ENCODE data around the gene ATP1A1. TPM values are rescaled to one million over a fixed set of nuclear protein-coding genes. Genes with fewer than 3 reads are reported as not detected.
A peak's percentile ranks its signal among the peaks of the same experiment; 100 is the strongest.

Gene ATP1A1
- total and polyA plus RNA-seq, 2 experiments from 2014 or later = 117 to 202 TPM

DNA sequence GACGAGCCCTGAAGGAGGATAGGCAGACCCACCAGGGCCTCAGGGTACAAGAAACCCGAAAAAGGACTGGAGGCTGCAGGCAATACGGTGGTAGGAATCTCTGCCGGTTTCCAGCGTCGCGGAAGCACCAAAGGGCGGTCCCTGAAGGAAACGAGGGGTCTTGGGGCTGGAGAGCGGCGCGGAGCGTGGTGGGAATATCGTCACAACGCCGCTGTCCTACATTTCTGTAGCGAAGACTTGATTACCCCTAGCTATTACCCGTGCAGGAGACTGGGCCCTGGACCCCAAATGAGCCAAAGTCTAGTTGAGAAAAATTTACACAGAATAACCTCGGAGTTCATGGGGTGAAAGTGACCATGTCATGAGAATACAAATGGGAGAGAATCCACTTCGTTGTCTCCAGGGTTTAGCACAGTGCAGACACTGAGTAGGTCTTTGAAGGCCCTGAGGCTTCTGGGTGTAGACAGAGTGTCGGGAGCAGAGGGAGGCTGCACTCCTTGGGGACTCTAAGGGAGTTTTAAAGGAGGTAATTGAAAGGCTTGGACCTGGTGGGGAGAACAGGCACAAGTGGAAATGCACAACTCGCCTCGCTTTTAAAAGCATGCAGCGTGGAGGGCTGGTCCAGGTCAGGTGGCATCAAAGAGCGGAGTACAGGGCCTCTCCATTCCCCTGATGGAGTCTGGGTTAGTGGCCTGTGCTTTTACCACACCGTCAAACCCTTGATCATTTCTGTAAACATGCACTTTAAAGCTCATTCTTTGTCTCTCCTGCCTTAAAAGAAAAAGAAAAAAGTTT lies 1.5 kb downstream of the ATP1A1 start:
- DNase-seq (ENCODE audit: low spot score) = peak; percentile 46
- Histone ChIP-seq H3K27me3 (ENCODE audit: insufficient read depth) (peaks cover 19% of the 10 kb centered on the region), H3K4me2 (peak overlapping the region; percentile 98), H2AFZ (no peak overlapping the region), H3F3A (replicated peaks; ENCODE audit: low read depth) (no peaks in the 10 kb centered on the region), H3K4me1 (ENCODE audit: insufficient read depth) (peaks cover 57% of the 10 kb centered on the region), H3K4me3 (peak overlapping the region; percentile 92), H3K36me3 (ENCODE audit: insufficient read depth) (no peaks in the 10 kb centered on the region), H3K27ac (ENCODE audit: low read depth) (peak overlapping the region; percentile 86; the same call in 1 of the 2 replicates), H3K79me2 (replicated peaks; ENCODE audit: insufficient read depth) (peaks cover 58% of the 10 kb centered on the region), H4K20me1 (replicated peaks; ENCODE audit: insufficient read depth) (peaks cover 48% of the 10 kb centered on the region), H3K9me2 (ENCODE audit: insufficient read depth) (no peaks in the 10 kb centered on the region)
- Mint-ChIP-seq H3K27me3 (ENCODE audit: insufficient read depth, low read depth, poor library complexity) (peaks cover 14% of the 10 kb centered on the region), H3K9me3 (no peaks in the 10 kb centered on the region), H3K4me3 (peak overlapping the region; percentile 96), H3K4me1 (peaks cover 57% of the 10 kb centered on the region), H3K27ac (peak overlapping the region; percentile 90), H3K36me3 (ENCODE audit: low read depth) (no peaks in the 10 kb centered on the region; the same call in 2 of the 3 replicates)
- TF ChIP-seq EZH2phosphoT487 (IDR thresholded peaks at IDR 0.05; ENCODE audit: unreplicated experiment) (no peak), JUNB (IDR thresholded peaks at IDR 0.05; ENCODE audit: unreplicated experiment) (no peak), POLR2AphosphoS5 (IDR thresholded peaks at IDR 0.05; ENCODE audit: low read depth) (no peak), ZNF331 (CRISPR knock-in tag; IDR thresholded peaks at IDR 0.05; ENCODE audit: low read depth) (no peak), NANOG (IDR thresholded peaks at IDR 0.05; ENCODE audit: borderline replicate concordance) (no peak), STAT1 (IDR thresholded peaks at IDR 0.05; ENCODE audit: unreplicated experiment) (no peak), ZNF114 (CRISPR knock-in tag; IDR thresholded peaks at IDR 0.05) (no peak)
- TF ChIP-seq, protein P1, sequence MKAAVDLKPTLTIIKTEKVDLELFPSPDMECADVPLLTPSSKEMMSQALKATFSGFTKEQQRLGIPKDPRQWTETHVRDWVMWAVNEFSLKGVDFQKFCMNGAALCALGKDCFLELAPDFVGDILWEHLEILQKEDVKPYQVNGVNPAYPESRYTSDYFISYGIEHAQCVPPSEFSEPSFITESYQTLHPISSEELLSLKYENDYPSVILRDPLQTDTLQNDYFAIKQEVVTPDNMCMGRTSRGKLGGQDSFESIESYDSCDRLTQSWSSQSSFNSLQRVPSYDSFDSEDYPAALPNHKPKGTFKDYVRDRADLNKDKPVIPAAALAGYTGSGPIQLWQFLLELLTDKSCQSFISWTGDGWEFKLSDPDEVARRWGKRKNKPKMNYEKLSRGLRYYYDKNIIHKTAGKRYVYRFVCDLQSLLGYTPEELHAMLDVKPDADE (IDR thresholded peaks at IDR 0.05) = no peak
- TF ChIP-seq, protein P2, sequence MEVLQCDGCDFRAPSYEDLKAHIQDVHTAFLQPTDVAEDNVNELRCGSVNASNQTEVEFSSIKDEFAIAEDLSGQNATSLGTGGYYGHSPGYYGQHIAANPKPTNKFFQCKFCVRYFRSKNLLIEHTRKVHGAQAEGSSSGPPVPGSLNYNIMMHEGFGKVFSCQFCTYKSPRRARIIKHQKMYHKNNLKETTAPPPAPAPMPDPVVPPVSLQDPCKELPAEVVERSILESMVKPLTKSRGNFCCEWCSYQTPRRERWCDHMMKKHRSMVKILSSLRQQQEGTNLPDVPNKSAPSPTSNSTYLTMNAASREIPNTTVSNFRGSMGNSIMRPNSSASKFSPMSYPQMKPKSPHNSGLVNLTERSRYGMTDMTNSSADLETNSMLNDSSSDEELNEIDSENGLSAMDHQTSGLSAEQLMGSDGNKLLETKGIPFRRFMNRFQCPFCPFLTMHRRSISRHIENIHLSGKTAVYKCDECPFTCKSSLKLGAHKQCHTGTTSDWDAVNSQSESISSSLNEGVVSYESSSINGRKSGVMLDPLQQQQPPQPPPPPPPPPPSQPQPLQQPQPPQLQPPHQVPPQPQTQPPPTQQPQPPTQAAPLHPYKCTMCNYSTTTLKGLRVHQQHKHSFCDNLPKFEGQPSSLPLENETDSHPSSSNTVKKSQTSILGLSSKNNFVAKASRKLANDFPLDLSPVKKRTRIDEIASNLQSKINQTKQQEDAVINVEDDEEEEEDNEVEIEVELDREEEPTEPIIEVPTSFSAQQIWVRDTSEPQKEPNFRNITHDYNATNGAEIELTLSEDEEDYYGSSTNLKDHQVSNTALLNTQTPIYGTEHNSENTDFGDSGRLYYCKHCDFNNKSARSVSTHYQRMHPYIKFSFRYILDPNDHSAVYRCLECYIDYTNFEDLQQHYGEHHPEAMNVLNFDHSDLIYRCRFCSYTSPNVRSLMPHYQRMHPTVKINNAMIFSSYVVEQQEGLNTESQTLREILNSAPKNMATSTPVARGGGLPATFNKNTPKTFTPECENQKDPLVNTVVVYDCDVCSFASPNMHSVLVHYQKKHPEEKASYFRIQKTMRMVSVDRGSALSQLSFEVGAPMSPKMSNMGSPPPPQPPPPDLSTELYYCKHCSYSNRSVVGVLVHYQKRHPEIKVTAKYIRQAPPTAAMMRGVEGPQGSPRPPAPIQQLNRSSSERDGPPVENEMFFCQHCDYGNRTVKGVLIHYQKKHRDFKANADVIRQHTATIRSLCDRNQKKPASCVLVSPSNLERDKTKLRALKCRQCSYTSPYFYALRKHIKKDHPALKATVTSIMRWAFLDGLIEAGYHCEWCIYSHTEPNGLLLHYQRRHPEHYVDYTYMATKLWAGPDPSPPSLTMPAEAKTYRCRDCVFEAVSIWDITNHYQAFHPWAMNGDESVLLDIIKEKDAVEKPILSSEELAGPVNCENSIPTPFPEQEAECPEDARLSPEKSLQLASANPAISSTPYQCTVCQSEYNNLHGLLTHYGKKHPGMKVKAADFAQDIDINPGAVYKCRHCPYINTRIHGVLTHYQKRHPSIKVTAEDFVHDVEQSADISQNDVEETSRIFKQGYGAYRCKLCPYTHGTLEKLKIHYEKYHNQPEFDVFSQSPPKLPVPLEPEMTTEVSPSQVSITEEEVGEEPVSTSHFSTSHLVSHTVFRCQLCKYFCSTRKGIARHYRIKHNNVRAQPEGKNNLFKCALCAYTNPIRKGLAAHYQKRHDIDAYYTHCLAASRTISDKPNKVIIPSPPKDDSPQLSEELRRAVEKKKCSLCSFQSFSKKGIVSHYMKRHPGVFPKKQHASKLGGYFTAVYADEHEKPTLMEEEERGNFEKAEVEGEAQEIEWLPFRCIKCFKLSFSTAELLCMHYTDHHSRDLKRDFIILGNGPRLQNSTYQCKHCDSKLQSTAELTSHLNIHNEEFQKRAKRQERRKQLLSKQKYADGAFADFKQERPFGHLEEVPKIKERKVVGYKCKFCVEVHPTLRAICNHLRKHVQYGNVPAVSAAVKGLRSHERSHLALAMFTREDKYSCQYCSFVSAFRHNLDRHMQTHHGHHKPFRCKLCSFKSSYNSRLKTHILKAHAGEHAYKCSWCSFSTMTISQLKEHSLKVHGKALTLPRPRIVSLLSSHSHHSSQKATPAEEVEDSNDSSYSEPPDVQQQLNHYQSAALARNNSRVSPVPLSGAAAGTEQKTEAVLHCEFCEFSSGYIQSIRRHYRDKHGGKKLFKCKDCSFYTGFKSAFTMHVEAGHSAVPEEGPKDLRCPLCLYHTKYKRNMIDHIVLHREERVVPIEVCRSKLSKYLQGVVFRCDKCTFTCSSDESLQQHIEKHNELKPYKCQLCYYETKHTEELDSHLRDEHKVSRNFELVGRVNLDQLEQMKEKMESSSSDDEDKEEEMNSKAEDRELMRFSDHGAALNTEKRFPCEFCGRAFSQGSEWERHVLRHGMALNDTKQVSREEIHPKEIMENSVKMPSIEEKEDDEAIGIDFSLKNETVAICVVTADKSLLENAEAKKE (CRISPR knock-in tag; IDR thresholded peaks at IDR 0.05) = no peak
- TF ChIP-seq, protein P3, sequence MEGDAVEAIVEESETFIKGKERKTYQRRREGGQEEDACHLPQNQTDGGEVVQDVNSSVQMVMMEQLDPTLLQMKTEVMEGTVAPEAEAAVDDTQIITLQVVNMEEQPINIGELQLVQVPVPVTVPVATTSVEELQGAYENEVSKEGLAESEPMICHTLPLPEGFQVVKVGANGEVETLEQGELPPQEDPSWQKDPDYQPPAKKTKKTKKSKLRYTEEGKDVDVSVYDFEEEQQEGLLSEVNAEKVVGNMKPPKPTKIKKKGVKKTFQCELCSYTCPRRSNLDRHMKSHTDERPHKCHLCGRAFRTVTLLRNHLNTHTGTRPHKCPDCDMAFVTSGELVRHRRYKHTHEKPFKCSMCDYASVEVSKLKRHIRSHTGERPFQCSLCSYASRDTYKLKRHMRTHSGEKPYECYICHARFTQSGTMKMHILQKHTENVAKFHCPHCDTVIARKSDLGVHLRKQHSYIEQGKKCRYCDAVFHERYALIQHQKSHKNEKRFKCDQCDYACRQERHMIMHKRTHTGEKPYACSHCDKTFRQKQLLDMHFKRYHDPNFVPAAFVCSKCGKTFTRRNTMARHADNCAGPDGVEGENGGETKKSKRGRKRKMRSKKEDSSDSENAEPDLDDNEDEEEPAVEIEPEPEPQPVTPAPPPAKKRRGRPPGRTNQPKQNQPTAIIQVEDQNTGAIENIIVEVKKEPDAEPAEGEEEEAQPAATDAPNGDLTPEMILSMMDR (conservative IDR thresholded peaks at IDR 0.05; ENCODE audit: low read depth in 2 of 2) = no peak
- peak; percentile 1; the same call in 1 of the 3 replicates for ATAC-seq
